ENCODE data around the gene DYRK1A.
"Not testable (repeated sequence)": the region's sequence is repeated elsewhere in the genome, so short reads cannot be mapped to it uniquely, and the experiment has no call there.

The DYRK1A gene

GRCh38 chr21:37542512-37542911 lies 175.9 kb downstream of the DYRK1A start:
- Histone ChIP-seq H3K27ac (no peak overlapping the region), H3K4me3 (ENCODE audit: low read depth, low read length) (no peak overlapping the region), H3K27me3 (replicated peaks) (no peaks in the 10 kb centered on the region), H3K36me3 (replicated peaks) (no peaks in the 10 kb centered on the region)
- no peak for TF ChIP-seq CTCF (IDR thresholded peaks at IDR 0.05; ENCODE audit: low read depth, low read length, missing control alignments)
- no peak for DNase-seq
- in situ Hi-C loops (cut with HindIII; ENCODE audit: low pct_ligation_motif_present, low sequenced_read_pairs): no loop called here

- no peaks in the 10 kb centered on the region for H3K27me3 ChIP-seq (replicated peaks)
- H3K27ac ChIP-seq: no peak overlapping the region
- no peak overlapping the region for H3K4me3 ChIP-seq (ENCODE audit: low read depth, low read length)
- TF ChIP-seq CTCF (IDR thresholded peaks at IDR 0.05; ENCODE audit: low read depth, low read length, missing control alignments): no peak
- no peak for DNase-seq
- H3K36me3 ChIP-seq (replicated peaks): no peaks in the 10 kb centered on the region
- in situ Hi-C loops (cut with HindIII; ENCODE audit: low pct_ligation_motif_present, low sequenced_read_pairs): no loop called here
These were observed 179.8 kb downstream of the DYRK1A start for GRCh38 chr21:37546299-37546908.

DNA sequence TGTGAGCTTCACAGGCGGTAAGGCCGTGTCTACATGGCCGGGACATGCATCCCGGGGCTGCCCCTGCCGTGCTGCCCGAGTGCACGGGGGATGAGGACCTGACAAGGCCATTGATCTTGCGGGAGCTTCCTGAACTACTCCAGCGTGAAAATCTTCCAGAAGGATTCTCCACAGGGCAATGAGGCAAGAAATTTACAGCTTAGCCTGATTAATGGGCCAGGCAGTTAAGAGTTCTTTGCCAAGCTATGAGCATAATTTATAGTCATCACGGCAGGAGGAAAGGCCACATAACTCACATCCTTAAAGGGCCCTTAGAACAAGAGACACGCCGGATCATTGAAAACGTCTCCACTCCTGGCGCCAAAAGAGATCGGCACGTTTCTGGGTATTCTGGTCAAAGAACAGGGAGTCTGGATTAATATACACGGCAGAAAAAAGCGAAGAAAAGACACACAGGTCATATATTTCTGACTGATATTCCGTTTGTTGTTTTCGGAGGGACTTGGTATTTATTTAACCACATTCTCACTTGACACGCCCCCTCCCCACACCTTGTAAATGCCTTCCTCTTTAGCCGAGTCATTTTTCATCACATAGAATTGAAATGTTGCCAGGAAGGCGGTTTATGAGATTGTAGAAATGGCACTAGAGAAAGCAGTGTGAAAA lies 180.5 kb downstream of the DYRK1A start:
- in situ Hi-C loops (cut with HindIII; ENCODE audit: low pct_ligation_motif_present, low sequenced_read_pairs): no loop called here
- Histone ChIP-seq H3K27me3 (replicated peaks) (no peaks in the 10 kb centered on the region), H3K4me3 (ENCODE audit: low read depth, low read length) (no peak overlapping the region), H3K27ac (no peak overlapping the region), H3K36me3 (replicated peaks) (no peaks in the 10 kb centered on the region)
- no peak for DNase-seq
- TF ChIP-seq CTCF (IDR thresholded peaks at IDR 0.05; ENCODE audit: low read depth, low read length, missing control alignments): no peak

DNA sequence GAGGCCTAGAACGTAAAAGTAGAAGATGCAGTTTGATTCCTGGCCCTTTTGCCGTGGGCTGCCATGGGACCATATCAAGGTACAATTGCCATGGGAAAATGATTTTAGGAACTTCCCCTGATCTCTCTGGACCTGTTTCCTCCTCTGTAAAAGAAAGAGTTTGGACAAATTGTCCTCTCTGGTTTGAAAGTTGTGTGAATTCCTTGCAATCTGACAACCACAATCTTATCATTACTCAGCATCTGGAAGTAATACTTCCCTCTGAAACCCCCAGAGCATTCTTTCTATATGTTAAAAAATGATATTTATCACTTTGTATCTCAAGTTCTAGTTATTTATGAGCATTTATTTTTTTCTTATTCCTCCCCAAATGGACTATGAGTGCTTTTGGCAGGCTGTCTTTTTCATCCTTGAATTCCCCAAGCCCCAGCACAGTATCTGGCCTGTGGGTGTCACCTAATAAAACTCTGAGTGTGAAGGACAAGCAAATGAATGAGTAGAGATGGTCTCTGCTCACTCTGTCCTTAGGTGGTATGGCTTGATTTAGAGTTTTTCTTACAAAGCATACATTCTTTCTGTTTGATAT lies 181.1 kb downstream of the DYRK1A start:
- Histone ChIP-seq H3K27ac (no peak overlapping the region), H3K4me3 (ENCODE audit: low read depth, low read length) (no peak overlapping the region), H3K27me3 (replicated peaks) (no peaks in the 10 kb centered on the region), H3K36me3 (replicated peaks) (no peaks in the 10 kb centered on the region)
- in situ Hi-C loops (cut with HindIII; ENCODE audit: low pct_ligation_motif_present, low sequenced_read_pairs): no loop called here
- no peak for DNase-seq
- no peak for TF ChIP-seq CTCF (IDR thresholded peaks at IDR 0.05; ENCODE audit: low read depth, low read length, missing control alignments)

- no peak overlapping the region for H3K27ac ChIP-seq
- no peaks in the 10 kb centered on the region for H3K27me3 ChIP-seq (replicated peaks)
- in situ Hi-C loops (cut with HindIII; ENCODE audit: low pct_ligation_motif_present, low sequenced_read_pairs): no loop called here
- no peak overlapping the region for H3K4me3 ChIP-seq (ENCODE audit: low read depth, low read length)
- no peaks in the 10 kb centered on the region for H3K36me3 ChIP-seq (replicated peaks)
- no peak for TF ChIP-seq CTCF (IDR thresholded peaks at IDR 0.05; ENCODE audit: low read depth, low read length, missing control alignments)
- DNase-seq: no peak
These were observed 182.0 kb downstream of the DYRK1A start for GRCh38 chr21:37548521-37548981.

DNA sequence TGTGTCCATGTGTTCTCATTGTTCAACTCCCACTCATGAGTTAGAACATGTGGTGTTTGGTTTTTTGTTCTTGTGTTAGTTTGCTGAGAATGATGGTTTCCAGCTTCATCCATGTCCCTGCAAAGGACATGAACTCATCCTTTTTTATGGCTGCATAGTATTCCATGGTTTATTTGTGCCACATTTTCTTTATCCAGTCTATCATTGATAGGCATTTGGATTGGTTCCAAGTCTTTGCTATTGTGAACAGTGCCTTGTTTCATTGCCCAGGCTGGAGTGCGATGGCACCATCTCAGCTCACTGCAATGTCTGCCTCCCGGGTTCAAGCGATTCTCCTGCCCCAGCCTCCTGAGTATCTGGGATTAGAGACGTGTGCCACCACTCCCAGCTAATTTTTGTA lies 183.2 kb downstream of the DYRK1A start:
- DNase-seq; H3K4me3 ChIP-seq (ENCODE audit: low read depth, low read length); in situ Hi-C loops (cut with HindIII; ENCODE audit: low pct_ligation_motif_present, low sequenced_read_pairs); H3K36me3 ChIP-seq (replicated peaks); H3K27me3 ChIP-seq (replicated peaks); H3K27ac ChIP-seq: not testable (repeated sequence)

All from brain microvascular endothelial cell (primary cell).